GM19395 (cell line): ENCODE measurements around the gene RBM7.

Source experiments
- ATAC-seq: cut with Tn5 transposase; IDR thresholded peaks from one replicate; pipeline ENCODE4 v1.9.1; 2021; ENCODE audit warnings: mild to moderate bottlenecking, moderate library complexity; ENCODE audit not compliant: unreplicated experiment

RBM7 gene

DNA sequence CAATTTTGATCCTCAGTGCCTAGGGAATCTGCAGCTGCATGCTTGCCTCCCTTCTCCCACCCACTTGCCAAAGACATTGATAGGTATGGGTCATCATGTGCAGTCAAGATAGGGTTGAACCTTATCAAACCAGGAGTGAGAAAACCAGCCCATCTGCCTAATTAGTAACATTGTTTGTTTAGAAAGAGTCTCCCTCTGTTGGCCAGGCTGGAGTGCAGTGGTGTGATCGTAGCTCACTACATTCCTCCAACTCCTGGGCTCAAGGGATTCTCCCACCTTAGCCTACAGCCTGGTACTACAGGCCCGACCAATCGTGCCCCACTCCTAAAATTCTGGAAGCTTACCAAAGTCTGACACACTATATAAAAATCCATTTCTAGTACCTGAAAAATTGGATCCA is 4.7 kb upstream of the RBM7 start:
- no peak for ATAC-seq

GRCh38 chr11:114396916-114397315 is 3.5 kb upstream of the RBM7 start:
- no peak for ATAC-seq

DNA sequence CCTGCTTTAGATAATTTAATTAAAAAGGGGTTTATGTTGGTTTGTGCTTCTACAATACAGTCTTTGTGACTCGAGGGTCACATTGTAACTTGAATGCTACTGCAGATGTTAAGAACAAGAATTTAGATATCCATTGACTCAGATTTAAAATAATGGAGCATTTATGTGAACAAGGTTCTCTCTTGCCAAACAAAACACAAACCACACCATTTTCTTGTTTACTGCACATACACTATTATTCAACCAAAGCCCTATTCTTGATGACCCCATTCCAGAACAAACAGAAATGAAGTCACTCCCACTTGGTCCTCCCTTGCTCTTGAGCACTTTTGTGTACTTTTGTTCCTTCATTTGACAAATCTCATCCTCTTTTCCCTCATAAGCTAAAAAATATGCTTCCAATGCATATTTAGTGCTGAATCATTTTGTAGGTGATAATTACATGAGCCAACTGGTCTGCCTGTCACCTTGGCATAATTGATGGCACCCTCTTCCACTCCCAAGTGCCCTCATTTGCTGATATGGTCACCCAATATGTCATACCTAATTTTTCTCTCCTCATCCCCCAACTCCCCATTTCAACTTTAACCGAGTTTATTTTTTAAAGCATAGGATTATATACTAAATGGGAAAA is 3.0 kb upstream of the RBM7 start:
- ATAC-seq, result no peak

DNA sequence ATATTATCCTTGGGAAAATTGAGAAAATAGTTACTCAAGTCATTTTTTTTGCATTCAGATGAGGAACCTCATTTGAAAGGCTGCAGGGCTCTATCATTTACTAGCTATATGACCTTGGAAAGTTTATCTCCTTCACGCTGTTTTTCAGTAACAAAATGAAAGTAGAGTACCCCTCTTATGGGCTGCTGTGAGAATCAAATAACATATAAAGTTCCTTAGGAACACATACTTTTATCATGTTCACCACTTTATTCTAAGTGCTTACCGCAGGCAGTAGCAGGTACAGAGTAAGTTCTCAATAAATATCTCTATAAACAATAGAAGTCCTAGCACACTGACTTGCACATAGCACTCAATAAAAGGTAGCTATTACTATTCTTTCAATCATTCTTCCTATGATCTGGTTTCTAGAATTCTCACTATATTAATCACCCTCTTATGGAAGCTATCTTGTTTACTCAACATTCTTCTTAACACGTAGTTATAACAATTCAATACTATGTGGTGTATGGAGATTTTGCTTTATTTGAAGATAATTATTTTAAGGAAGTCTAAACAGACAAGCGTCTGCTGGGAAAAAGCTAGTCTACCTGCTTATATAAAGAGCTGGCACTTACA is 2.1 kb upstream of the RBM7 start:
- ATAC-seq, result no peak

- ATAC-seq, result peak; percentile 39
These were observed 813 bp upstream of the RBM7 start for GRCh38 chr11:114399490-114400215.

GRCh38 chr11:114400915-114401223 is 403 bp downstream of the RBM7 start:
- no peak for ATAC-seq

DNA sequence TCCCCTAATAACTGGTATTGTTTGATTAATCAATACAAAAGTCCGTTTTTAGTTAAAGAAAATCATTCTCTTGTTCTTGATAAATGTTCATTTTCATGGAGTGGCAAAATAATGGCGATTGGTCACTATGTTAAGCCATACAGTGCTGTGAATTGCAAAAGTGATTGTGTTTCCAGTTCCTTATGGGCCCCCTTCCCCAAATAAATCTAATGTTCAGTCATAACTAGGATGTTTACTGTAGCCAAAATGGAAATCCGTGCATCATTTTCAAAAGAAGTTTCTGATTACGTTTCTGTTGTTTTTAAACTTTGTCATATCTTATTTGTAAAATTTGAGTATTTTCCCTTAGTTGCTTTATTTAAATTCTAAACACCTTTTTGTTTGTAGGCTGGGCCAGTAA is 845 bp downstream of the RBM7 start:
- ATAC-seq, result no peak

- ATAC-seq, result no peak
These were observed 12.5 kb downstream of the RBM7 start for GRCh38 chr11:114412946-114413345.

GRCh38 chr11:114413958-114414357 is 13.5 kb downstream of the RBM7 start:
- no peak for ATAC-seq

DNA sequence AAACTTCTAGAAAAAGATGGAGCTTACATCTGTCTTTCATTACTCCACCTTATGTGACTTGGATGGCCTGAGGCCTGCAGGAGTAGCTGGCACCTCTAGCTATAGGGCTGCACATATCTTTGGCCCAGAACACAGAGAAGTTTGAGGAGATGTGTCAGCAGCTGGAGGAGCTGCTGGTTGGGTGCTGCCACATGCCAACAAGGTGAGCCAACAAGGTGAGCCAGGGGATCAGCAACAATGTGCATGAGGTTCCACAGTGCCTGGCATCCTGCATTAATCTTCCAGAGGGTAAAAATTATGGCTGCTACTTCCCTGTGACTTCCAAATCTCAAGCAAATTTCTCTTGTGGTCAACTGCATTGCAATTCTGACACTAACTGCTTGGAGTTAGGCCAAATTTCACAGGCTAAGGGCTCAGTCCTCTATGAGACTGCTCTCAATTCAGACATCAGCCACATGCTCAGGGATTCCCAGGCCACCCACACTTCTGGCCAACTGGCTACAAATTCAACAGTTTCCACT is 16.0 kb downstream of the RBM7 start:
- ATAC-seq, result no peak

DNA sequence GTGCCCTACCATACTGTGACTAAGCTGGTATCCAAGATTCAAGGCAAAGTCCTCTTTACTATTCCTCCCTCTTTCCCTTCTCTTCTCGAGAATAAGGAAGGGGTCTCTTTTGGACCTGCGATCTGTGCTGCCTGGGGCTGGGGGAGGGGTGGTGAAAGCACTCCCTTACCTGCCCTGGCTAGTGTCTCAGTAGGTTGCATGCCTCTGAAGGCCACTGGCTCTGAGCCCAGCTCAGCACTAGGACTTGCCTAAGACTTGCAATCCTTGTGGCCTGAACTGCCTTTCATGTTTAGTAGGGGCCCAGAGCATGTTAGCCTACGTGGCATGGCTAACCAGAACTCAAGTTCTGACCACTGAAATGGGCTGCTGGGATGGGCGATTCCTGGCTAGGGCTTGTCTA is 25.8 kb downstream of the RBM7 start:
- ATAC-seq, result no peak

DNA sequence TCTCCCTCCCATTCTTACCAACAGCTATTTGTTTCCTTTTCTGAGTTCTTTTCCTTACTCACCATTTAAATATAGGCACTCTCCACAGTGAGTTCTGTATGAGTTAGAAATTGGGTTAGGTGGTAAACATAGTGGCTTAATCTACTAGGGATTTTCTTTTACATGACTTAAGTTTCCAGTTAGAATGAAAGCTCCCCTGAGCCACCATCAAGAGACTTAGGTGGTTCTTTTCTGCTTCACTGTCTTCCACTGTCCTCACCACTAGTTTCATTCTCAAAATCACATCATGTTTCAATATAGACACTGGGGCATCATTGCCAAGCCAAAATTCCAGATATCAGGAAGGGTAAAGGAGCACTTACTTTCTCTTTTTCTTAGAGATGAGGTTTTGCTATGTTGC is 29.8 kb downstream of the RBM7 start:
- no peak for ATAC-seq

GRCh38 chr11:114432893-114433292 is 32.4 kb downstream of the RBM7 start:
- ATAC-seq, result no peak

- ATAC-seq, result no peak
These were observed 32.9 kb downstream of the RBM7 start for GRCh38 chr11:114433376-114433775.

DNA sequence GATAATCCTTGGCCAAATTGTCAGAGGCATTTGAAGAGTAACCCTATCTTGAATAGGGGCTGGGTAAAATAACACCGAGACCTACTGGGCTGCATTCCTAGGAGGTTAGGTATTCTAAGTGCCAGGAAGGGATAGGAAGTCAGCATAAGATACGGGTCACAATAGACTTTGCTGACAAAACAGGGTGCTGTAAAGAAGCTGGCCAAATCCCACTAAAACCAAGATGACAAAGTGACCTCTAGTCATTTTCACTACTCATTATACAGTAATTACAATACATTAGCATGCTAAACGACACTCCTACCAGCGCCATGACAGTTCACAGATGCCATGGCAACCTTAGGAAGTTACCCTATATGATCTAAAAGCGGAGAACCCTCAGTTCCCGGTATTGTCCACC is 37.8 kb downstream of the RBM7 start:
- ATAC-seq, result no peak

GRCh38 chr11:114439229-114440120 is 39.0 kb downstream of the RBM7 start, which contains the start of gene REXO2:
Gene REXO2 (plus strand): TSS chr11:114439467. CDS start chr11:114439529, 62 bp downstream.
- ATAC-seq, result peak; percentile 99

- ATAC-seq, result no peak
These were observed 39.8 kb downstream of the RBM7 start for GRCh38 chr11:114440121-114440860.

DNA sequence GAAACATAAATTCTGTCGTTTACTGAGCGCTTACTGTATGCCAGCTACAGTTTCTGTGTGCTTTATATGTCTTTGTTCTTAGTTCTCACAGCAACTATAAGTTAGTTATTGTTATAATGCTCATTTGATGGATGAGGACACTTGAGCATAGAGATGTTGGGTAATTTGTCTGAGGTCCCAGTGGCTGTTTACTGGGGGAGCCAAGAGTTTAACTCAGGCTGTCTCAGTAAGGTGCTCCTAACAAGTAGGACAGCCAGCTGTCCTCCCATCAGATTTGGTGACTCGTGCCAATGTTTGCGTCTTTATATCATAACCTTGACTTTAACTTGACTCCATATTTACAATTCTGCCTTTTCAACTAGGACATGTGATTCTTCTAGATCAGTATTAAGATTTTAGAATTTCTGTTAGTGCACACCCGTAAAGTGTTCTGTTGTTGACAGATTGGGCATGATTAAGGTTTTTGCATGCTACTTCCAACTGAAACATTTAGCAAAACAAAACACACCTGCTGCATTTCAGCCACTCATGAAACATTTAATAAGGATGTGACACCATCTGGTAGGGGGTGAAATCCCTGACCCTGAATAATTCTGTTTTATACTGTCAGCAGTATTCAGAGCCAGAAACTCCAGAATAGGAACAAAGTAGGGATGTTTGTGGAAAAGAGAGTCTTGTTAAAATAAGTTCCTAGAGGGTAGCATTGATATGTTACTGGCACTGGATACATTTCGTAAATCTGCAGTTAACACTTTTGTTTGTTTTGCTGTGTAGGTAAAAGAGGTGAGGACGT is 40.7 kb downstream of the RBM7 start:
- no peak for ATAC-seq

- no peak for ATAC-seq
These were observed 41.5 kb downstream of the RBM7 start for GRCh38 chr11:114441921-114442320.

GRCh38 chr11:114442536-114442935 is 42.1 kb downstream of the RBM7 start:
- no peak for ATAC-seq
